C4-2B (cell line): ENCODE measurements around the gene KNTC1.

Experiments used
- CTCF ChIP-seq: fragments of 450-650 bp; conservative IDR thresholded peaks from 2 replicates; pipeline ENCODE4 v1.5.1; 2017; ENCODE audit warnings: mild to moderate bottlenecking
- ZFX ChIP-seq: fragments of 450-650 bp; IDR thresholded peaks from 2 replicates; pipeline ENCODE4 v1.6.1; 2017

GRCh38 chr12:122518908-122519307 is 8.1 kb upstream of the KNTC1 start:
- TF ChIP-seq CTCF (no peak), ZFX (no peak)
